Fibroblast of mammary gland (primary cell): ENCODE data around the gene EPG5.

Experiments
- DNase-seq: peaks from one replicate; pipeline ENCODE4 v3.0.0-alpha.2; 2010; ENCODE audit warnings: low read depth
- H3K4me3 ChIP-seq: 2 replicates; pipeline ENCODE4 v1.5.1; 2011; ENCODE audit warnings: low read depth, mild to moderate bottlenecking, low read length, moderate library complexity; ENCODE audit not compliant: control insufficient read depth
- CTCF ChIP-seq: conservative IDR thresholded peaks from 2 replicates; pipeline ENCODE4 v1.5.1; 2011; ENCODE audit warnings: low read depth, low read length, inconsistent platforms; ENCODE audit not compliant: control insufficient read depth, insufficient read depth

EPG5 gene

GRCh38 chr18:45926691-45927090, 40.4 kb downstream of the EPG5 start:
- H3K4me3 ChIP-seq, result no peak overlapping the region
- no peak for DNase-seq
- no peak for TF ChIP-seq CTCF

- no peak overlapping the region for H3K4me3 ChIP-seq
- TF ChIP-seq CTCF, result no peak
- DNase-seq, result no peak
Measured at GRCh38 chr18:45926085-45926484, 41.0 kb downstream of the EPG5 start.

- H3K4me3 ChIP-seq, result no peak overlapping the region
- TF ChIP-seq CTCF, result no peak
Measured at GRCh38 chr18:45923138-45923537, 44.0 kb downstream of the EPG5 start.

GRCh38 chr18:45920367-45920766, 46.8 kb downstream of the EPG5 start:
- TF ChIP-seq CTCF, result no peak
- DNase-seq, result peak; percentile 85
- H3K4me3 ChIP-seq, result no peak overlapping the region

More at GRCh38 chr18:45923138-45923537, 44.0 kb downstream of the EPG5 start:
- no peak for DNase-seq

DNA sequence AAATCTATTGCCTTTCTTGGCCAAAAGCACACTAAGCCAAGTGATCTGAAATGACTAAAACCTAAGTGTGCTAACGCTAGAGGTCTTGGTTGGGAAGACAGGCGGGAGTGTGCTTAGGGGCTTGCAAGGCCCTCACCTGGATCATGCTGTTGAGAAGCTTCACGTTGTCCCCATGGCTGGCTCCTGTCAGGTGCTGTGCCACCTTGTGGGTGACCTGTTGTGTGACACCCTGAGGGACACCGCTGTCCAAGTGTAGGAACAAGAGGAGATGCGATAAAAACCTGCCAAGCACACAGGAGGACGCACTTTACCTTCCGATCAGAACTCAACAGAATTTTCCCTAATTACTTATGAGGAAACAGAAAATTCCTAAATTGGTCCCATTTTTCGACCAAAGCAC, 50.8 kb downstream of the EPG5 start:
- no peak for TF ChIP-seq CTCF
- DNase-seq, result no peak
- H3K4me3 ChIP-seq, result no peak overlapping the region

DNA sequence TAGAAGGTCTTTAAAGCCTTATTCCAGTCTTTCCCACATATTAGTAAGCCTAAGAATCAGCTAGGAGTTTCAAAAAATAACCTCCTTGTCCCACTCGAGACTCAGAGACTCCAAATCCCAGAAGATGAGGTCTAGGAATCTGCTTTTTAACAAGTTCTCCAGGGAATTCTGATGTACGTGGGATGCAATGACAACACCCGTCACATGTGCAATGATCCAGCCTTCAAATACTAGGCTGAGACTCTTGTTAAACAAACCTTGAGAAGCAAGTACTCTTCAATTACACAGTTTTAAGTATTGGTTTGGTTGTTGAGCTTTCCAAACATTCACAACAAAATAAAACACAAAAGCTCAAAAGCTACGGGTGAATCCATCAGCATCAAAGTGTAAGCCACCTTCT, 53.9 kb downstream of the EPG5 start:
- no peak for TF ChIP-seq CTCF
- no peak for DNase-seq
- no peak overlapping the region for H3K4me3 ChIP-seq

GRCh38 chr18:45910405-45911023, 56.6 kb downstream of the EPG5 start:
- peak; percentile 52 for DNase-seq
- TF ChIP-seq CTCF, result peak; percentile 92
- no peak overlapping the region for H3K4me3 ChIP-seq
